HEK293 (cell line): ENCODE data around the gene TM4SF1.

ENCODE experiments used
- CTCF ChIA-PET: fragments of 350-600 bp; formaldehyde crosslinking; extraction: SDS; loops from one replicate; lab custom pipeline; 2021; ENCODE audit warnings: antibody characterized with exemption; lab: Yijun Ruan, JAX
- POLR2A ChIA-PET: fragments of 300-600 bp; formaldehyde crosslinking; extraction: SDS; loops from one replicate; lab custom pipeline; 2020; ENCODE audit warnings: antibody characterized with exemption, inconsistent platforms; lab: Yijun Ruan, JAX
- H3K27ac ChIP-seq: fragments of 200-500 bp; sonication (Bioruptor generic); 2 replicates; pipeline ENCODE4 v1.5.1; 2014; ENCODE audit warnings: low read depth, low read length, control low read depth, inconsistent platforms; ENCODE audit errors: extremely low read depth
- H3K36me3 ChIP-seq, 2 experiments: fragments of 200-500 bp in 1 of 2; sonication (Bioruptor generic) in 1 of 2; 1 replicate in 1 of 2; 2 replicates in 1 of 2; pipeline ENCODE4 v1.5.1; 2014 to 2017; ENCODE audit warnings: inconsistent platforms in 2 of 2, low read length in 2 of 2; ENCODE audit not compliant: control insufficient read depth in 2 of 2, insufficient read depth in 1 of 2
- H3K4me1 ChIP-seq: fragments of 200-500 bp; sonication (Bioruptor generic); 2 replicates; pipeline ENCODE4 v1.5.1; 2014; ENCODE audit warnings: mild to moderate bottlenecking, low read length, inconsistent platforms; ENCODE audit not compliant: control insufficient read depth, insufficient read depth
- H3K4me3 ChIP-seq: 2 replicates; pipeline ENCODE4 v1.5.1; 2011; ENCODE audit warnings: low read depth, mild to moderate bottlenecking, control low read depth, low read length, moderate library complexity
- H3K9me3 ChIP-seq: fragments of 200-500 bp; sonication (Bioruptor generic); 2 replicates; pipeline ENCODE4 v1.5.1; 2014; ENCODE audit warnings: low read depth, low read length, inconsistent platforms; ENCODE audit not compliant: control insufficient read depth, insufficient read depth
- SALL2 ChIP-seq: fragments of 450-650 bp; formaldehyde crosslinking; IDR thresholded peaks from 2 replicates; pipeline ENCODE4 v1.5.0; 2017; ENCODE audit warnings: missing biosample characterization, mild to moderate bottlenecking, missing genetic modification characterization, borderline replicate concordance
- SCRT1 ChIP-seq: fragments of 450-650 bp; formaldehyde crosslinking; IDR thresholded peaks from 2 replicates; pipeline ENCODE4 v1.5.1; 2016; ENCODE audit warnings: missing biosample characterization, missing genetic modification characterization, borderline replicate concordance
- ZBTB48 ChIP-seq: fragments of 450-650 bp; formaldehyde crosslinking; IDR thresholded peaks from 2 replicates; pipeline ENCODE4 v1.5.1; 2016; ENCODE audit warnings: missing biosample characterization, missing genetic modification characterization
- ZFP41 ChIP-seq: fragments of 450-650 bp; formaldehyde crosslinking; IDR thresholded peaks from 2 replicates; pipeline ENCODE4 v1.5.1; 2016; ENCODE audit warnings: missing biosample characterization, missing genetic modification characterization, borderline replicate concordance
- ZNF266 ChIP-seq: fragments of 450-650 bp; formaldehyde crosslinking; IDR thresholded peaks from 2 replicates; pipeline ENCODE4 v1.5.1; 2016; ENCODE audit warnings: missing biosample characterization, missing genetic modification characterization, low read depth
- ZNF549 ChIP-seq: fragments of 450-650 bp; IDR thresholded peaks from 2 replicates; pipeline ENCODE4 v1.5.1; 2018; ENCODE audit warnings: missing biosample characterization, missing genetic modification characterization, mild to moderate bottlenecking, inconsistent platforms, moderate library complexity
- ZNF555 ChIP-seq: fragments of 450-650 bp; formaldehyde crosslinking; conservative IDR thresholded peaks from 2 replicates; pipeline ENCODE4 v1.5.1; 2017; ENCODE audit warnings: missing biosample characterization, mild to moderate bottlenecking, missing genetic modification characterization, inconsistent platforms
- ZNF558 ChIP-seq: fragments of 450-650 bp; formaldehyde crosslinking; IDR thresholded peaks from 2 replicates; pipeline ENCODE4 v1.5.1; 2016; ENCODE audit warnings: missing biosample characterization, missing genetic modification characterization
- ZNF600 ChIP-seq: fragments of 450-650 bp; formaldehyde crosslinking; IDR thresholded peaks from 2 replicates; pipeline ENCODE4 v1.5.1; 2016; ENCODE audit warnings: missing biosample characterization, missing genetic modification characterization
- ZNF654 ChIP-seq: fragments of 450-650 bp; formaldehyde crosslinking; IDR thresholded peaks from 2 replicates; pipeline ENCODE4 v1.5.1; 2016; ENCODE audit warnings: low read depth, missing biosample characterization, missing genetic modification characterization
- ZNF791 ChIP-seq: fragments of 450-650 bp; formaldehyde crosslinking; IDR thresholded peaks from 2 replicates; pipeline ENCODE4 v1.5.1; 2016; ENCODE audit warnings: missing biosample characterization, missing genetic modification characterization
- TF ChIP-seq, protein P1 (sequence below): fragments of 450-650 bp; formaldehyde crosslinking; IDR thresholded peaks from 2 replicates; pipeline ENCODE4 v1.5.1; 2016; ENCODE audit warnings: missing biosample characterization, missing genetic modification characterization
- TF ChIP-seq, protein P2 (sequence below): fragments of 450-650 bp; formaldehyde crosslinking; IDR thresholded peaks from 2 replicates; pipeline ENCODE4 v1.5.1; 2016; ENCODE audit warnings: missing biosample characterization, missing genetic modification characterization
- TF ChIP-seq, protein P3 (sequence below): fragments of 450-650 bp; formaldehyde crosslinking; IDR thresholded peaks from 2 replicates; pipeline ENCODE4 v1.5.0; 2017; ENCODE audit warnings: missing biosample characterization, missing genetic modification characterization, borderline replicate concordance
- TF ChIP-seq, protein P4 (sequence below): fragments of 450-650 bp; formaldehyde crosslinking; conservative IDR thresholded peaks from 2 replicates; pipeline ENCODE4 v1.5.1; 2016; ENCODE audit warnings: low read depth, missing biosample characterization, missing genetic modification characterization
- TF ChIP-seq, protein P5 (sequence below): fragments of 450-650 bp; formaldehyde crosslinking; IDR thresholded peaks from 2 replicates; pipeline ENCODE4 v1.5.1; 2016; ENCODE audit warnings: missing biosample characterization, missing genetic modification characterization
- TF ChIP-seq, protein P6 (sequence below): fragments of 450-650 bp; formaldehyde crosslinking; IDR thresholded peaks from 2 replicates; pipeline ENCODE4 v1.5.1; 2016; ENCODE audit warnings: missing biosample characterization, missing genetic modification characterization
- TF ChIP-seq, protein P7 (sequence below): fragments of 450-650 bp; formaldehyde crosslinking; conservative IDR thresholded peaks from 2 replicates; pipeline ENCODE4 v1.5.1; 2016; ENCODE audit warnings: low read depth, missing biosample characterization, missing genetic modification characterization

Gene TM4SF1

DNA sequence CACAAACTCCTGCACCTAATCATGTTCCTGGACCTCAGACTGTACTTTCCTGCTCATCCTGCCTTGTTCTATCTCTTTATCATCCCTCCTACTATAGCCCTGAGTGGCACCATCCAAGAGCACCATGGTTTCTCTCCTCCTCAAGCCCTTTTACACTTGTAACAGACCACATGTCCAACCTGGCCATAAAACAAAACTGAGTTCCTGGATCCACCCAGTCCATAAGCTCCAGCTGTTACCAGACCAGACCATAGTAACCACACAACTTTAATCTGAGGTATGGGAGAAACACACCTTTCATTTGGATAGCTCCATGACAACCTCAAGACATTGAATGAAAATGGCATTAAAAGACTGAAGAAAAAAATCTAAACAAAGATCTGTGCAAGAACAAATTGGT is 53.1 kb downstream of the TM4SF1 start:
- Histone ChIP-seq H3K27ac (no peak overlapping the region), H3K4me3 (no peak overlapping the region), H3K4me1 (no peaks in the 10 kb centered on the region), H3K9me3 (no peaks in the 10 kb centered on the region), H3K36me3 (no peaks in the 10 kb centered on the region)
- ChIA-PET CTCF (interaction anchor here (0.6 to 1.4 kb wide), 4 partner anchors 10 to 362 kb away, joined by 3 to 4 read pairs (median 4); no protein-coding TSS in a partner anchor), POLR2A (no interaction called here)
- TF ChIP-seq SALL2 (tag by site-specific recombination) (no peak), ZNF555 (tag by site-specific recombination) (no peak), SCRT1 (tag by site-specific recombination) (no peak), ZNF600 (no peak), ZNF654 (tag by site-specific recombination) (no peak), ZNF549 (tag by site-specific recombination) (no peak), ZBTB48 (tag by site-specific recombination) (no peak), ZNF266 (tag by site-specific recombination) (no peak), ZNF791 (tag by site-specific recombination) (no peak), ZFP41 (tag by site-specific recombination) (no peak), ZNF558 (tag by site-specific recombination) (no peak)
- TF ChIP-seq, protein P1, sequence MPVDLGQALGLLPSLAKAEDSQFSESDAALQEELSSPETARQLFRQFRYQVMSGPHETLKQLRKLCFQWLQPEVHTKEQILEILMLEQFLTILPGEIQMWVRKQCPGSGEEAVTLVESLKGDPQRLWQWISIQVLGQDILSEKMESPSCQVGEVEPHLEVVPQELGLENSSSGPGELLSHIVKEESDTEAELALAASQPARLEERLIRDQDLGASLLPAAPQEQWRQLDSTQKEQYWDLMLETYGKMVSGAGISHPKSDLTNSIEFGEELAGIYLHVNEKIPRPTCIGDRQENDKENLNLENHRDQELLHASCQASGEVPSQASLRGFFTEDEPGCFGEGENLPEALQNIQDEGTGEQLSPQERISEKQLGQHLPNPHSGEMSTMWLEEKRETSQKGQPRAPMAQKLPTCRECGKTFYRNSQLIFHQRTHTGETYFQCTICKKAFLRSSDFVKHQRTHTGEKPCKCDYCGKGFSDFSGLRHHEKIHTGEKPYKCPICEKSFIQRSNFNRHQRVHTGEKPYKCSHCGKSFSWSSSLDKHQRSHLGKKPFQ = no peak
- TF ChIP-seq, protein P2, sequence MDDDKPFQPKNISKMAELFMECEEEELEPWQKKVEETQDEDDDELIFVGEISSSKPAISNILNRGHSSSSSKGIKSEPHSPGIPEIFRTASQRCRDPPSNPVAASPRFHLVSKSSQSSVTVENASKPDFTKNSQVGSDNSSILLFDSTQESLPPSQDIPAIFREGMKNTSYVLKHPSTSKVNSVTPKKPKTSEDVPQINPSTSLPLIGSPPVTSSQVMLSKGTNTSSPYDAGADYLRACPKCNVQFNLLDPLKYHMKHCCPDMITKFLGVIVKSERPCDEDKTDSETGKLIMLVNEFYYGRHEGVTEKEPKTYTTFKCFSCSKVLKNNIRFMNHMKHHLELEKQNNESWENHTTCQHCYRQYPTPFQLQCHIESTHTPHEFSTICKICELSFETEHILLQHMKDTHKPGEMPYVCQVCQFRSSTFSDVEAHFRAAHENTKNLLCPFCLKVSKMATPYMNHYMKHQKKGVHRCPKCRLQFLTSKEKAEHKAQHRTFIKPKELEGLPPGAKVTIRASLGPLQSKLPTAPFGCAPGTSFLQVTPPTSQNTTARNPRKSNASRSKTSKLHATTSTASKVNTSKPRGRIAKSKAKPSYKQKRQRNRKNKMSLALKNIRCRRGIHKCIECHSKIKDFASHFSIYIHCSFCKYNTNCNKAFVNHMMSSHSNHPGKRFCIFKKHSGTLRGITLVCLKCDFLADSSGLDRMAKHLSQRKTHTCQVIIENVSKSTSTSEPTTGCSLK (tag by site-specific recombination) = no peak
- TF ChIP-seq, protein P3, sequence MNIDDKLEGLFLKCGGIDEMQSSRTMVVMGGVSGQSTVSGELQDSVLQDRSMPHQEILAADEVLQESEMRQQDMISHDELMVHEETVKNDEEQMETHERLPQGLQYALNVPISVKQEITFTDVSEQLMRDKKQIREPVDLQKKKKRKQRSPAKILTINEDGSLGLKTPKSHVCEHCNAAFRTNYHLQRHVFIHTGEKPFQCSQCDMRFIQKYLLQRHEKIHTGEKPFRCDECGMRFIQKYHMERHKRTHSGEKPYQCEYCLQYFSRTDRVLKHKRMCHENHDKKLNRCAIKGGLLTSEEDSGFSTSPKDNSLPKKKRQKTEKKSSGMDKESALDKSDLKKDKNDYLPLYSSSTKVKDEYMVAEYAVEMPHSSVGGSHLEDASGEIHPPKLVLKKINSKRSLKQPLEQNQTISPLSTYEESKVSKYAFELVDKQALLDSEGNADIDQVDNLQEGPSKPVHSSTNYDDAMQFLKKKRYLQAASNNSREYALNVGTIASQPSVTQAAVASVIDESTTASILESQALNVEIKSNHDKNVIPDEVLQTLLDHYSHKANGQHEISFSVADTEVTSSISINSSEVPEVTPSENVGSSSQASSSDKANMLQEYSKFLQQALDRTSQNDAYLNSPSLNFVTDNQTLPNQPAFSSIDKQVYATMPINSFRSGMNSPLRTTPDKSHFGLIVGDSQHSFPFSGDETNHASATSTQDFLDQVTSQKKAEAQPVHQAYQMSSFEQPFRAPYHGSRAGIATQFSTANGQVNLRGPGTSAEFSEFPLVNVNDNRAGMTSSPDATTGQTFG (tag by site-specific recombination) = no peak
- TF ChIP-seq, protein P4, sequence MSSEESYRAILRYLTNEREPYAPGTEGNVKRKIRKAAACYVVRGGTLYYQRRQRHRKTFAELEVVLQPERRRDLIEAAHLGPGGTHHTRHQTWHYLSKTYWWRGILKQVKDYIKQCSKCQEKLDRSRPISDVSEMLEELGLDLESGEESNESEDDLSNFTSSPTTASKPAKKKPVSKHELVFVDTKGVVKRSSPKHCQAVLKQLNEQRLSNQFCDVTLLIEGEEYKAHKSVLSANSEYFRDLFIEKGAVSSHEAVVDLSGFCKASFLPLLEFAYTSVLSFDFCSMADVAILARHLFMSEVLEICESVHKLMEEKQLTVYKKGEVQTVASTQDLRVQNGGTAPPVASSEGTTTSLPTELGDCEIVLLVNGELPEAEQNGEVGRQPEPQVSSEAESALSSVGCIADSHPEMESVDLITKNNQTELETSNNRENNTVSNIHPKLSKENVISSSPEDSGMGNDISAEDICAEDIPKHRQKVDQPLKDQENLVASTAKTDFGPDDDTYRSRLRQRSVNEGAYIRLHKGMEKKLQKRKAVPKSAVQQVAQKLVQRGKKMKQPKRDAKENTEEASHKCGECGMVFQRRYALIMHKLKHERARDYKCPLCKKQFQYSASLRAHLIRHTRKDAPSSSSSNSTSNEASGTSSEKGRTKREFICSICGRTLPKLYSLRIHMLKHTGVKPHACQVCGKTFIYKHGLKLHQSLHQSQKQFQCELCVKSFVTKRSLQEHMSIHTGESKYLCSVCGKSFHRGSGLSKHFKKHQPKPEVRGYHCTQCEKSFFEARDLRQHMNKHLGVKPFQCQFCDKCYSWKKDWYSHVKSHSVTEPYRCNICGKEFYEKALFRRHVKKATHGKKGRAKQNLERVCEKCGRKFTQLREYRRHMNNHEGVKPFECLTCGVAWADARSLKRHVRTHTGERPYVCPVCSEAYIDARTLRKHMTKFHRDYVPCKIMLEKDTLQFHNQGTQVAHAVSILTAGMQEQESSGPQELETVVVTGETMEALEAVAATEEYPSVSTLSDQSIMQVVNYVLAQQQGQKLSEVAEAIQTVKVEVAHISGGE (tag by site-specific recombination) = no peak
- TF ChIP-seq, protein P5, sequence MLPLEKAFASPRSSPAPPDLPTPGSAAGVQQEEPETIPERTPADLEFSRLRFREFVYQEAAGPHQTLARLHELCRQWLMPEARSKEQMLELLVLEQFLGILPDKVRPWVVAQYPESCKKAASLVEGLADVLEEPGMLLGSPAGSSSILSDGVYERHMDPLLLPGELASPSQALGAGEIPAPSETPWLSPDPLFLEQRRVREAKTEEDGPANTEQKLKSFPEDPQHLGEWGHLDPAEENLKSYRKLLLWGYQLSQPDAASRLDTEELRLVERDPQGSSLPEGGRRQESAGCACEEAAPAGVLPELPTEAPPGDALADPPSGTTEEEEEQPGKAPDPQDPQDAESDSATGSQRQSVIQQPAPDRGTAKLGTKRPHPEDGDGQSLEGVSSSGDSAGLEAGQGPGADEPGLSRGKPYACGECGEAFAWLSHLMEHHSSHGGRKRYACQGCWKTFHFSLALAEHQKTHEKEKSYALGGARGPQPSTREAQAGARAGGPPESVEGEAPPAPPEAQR = no peak
- TF ChIP-seq, protein P6, sequence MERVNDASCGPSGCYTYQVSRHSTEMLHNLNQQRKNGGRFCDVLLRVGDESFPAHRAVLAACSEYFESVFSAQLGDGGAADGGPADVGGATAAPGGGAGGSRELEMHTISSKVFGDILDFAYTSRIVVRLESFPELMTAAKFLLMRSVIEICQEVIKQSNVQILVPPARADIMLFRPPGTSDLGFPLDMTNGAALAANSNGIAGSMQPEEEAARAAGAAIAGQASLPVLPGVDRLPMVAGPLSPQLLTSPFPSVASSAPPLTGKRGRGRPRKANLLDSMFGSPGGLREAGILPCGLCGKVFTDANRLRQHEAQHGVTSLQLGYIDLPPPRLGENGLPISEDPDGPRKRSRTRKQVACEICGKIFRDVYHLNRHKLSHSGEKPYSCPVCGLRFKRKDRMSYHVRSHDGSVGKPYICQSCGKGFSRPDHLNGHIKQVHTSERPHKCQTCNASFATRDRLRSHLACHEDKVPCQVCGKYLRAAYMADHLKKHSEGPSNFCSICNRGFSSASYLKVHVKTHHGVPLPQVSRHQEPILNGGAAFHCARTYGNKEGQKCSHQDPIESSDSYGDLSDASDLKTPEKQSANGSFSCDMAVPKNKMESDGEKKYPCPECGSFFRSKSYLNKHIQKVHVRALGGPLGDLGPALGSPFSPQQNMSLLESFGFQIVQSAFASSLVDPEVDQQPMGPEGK (tag by site-specific recombination) = no peak
- TF ChIP-seq, protein P7, sequence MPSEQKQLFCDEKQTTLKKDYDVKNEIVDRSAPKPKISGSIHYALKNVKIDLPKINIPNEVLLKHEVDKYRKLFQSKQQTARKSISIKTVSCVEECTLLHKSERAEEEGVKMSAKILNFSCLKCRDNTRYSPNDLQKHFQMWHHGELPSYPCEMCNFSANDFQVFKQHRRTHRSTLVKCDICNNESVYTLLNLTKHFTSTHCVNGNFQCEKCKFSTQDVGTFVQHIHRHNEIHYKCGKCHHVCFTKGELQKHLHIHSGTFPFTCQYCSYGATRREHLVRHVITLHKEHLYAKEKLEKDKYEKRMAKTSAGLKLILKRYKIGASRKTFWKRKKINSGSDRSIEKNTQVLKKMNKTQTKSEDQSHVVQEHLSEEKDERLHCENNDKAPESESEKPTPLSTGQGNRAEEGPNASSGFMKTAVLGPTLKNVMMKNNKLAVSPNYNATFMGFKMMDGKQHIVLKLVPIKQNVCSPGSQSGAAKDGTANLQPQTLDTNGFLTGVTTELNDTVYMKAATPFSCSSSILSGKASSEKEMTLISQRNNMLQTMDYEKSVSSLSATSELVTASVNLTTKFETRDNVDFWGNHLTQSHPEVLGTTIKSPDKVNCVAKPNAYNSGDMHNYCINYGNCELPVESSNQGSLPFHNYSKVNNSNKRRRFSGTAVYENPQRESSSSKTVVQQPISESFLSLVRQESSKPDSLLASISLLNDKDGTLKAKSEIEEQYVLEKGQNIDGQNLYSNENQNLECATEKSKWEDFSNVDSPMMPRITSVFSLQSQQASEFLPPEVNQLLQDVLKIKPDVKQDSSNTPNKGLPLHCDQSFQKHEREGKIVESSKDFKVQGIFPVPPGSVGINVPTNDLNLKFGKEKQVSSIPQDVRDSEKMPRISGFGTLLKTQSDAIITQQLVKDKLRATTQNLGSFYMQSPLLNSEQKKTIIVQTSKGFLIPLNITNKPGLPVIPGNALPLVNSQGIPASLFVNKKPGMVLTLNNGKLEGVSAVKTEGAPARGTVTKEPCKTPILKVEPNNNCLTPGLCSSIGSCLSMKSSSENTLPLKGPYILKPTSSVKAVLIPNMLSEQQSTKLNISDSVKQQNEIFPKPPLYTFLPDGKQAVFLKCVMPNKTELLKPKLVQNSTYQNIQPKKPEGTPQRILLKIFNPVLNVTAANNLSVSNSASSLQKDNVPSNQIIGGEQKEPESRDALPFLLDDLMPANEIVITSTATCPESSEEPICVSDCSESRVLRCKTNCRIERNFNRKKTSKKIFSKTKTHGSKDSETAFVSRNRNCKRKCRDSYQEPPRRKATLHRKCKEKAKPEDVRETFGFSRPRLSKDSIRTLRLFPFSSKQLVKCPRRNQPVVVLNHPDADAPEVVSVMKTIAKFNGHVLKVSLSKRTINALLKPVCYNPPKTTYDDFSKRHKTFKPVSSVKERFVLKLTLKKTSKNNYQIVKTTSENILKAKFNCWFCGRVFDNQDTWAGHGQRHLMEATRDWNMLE = no peak
